Anterior cingulate cortex (tissue), 58 donors: ENCODE measurements around the gene MSI2.

Experiments
- DNase-seq, 58 donors: peaks; one replicate each; lab custom pipeline; 2025; lab: John Stamatoyannopoulos, UW

MSI2 gene

DNA sequence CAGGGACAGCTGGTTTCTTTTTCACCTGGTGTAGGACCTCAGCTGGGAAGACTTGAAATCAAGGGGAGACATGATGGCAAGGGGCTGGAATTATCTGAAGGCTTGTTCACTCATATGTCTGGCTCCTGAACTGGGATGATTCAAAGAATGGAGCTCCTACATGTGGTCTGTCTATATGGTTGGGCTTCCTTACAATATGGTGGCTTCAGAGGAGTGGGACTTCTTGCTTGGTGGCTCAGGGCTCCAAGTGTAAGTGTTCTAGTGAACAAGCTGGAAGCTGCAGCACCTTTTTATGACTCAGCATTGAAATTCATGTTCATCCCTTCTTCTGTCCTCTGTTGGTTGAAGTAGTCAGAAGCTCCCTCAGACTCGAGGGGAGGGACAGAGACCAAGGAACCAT lies 127.9 kb downstream of the MSI2 start:
- DNase-seq, result no peak

DNA sequence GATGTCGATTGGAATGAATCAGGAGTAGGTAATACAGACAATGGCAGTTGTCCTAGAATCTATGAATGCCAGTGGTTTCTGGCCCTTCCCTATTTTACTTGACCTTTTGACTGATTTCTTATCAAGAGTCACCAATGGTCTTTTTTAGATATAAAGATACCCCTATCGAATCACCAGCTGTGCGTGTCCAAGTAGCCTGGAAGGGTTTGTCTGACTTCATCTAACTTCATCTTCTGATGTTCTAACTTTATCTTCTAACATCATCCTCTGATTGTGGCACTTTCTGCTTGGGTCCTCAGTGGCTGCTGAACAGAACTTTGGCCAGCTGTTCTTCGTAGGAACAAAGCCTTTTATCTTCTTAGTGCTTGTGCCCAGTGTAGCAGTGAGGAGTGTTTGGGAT lies 129.7 kb downstream of the MSI2 start:
- DNase-seq, result no peak

- DNase-seq, result no peak
These were observed 131.3 kb downstream of the MSI2 start for GRCh38 chr17:57387575-57387974.

- no peak for DNase-seq
These were observed 131.9 kb downstream of the MSI2 start for GRCh38 chr17:57388131-57388725.

- DNase-seq, result no peak
These were observed 133.2 kb downstream of the MSI2 start for GRCh38 chr17:57389473-57389872.

DNA sequence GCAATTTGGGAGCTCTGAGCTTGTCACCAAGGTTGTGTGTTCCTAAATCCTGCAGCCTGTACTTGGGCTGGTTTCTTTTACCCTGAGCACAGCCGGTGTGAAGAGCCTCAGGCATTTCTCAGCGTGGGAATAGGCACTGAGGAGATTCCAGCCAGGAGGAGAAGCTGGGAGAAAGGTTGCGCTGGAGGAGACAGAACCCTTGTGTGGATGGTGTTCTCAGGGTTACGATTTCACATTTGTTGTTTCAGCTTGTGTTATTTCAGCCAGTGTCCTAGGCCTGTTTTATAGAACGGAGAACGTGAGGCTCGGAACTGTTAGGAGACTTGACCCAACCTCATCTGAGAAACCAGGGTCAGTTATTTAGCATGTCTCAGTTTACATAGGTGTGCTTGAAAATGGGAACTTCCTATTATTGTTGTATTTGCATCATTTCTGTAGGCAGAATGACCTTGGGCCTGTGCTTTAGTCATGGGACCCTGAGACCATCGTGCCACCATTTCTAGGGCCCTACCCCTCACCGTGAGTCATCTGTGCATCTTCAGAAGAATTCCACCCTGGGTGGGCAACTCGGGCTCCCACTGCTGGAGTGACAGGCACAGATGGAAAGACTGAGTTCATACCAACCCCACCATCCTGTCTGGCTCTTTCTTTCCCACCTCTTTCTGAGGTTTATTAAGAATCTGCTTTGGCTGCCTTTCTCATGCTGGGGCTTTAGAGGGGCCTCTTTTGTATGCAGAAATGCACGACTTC lies 134.9 kb downstream of the MSI2 start:
- no peak for DNase-seq

DNA sequence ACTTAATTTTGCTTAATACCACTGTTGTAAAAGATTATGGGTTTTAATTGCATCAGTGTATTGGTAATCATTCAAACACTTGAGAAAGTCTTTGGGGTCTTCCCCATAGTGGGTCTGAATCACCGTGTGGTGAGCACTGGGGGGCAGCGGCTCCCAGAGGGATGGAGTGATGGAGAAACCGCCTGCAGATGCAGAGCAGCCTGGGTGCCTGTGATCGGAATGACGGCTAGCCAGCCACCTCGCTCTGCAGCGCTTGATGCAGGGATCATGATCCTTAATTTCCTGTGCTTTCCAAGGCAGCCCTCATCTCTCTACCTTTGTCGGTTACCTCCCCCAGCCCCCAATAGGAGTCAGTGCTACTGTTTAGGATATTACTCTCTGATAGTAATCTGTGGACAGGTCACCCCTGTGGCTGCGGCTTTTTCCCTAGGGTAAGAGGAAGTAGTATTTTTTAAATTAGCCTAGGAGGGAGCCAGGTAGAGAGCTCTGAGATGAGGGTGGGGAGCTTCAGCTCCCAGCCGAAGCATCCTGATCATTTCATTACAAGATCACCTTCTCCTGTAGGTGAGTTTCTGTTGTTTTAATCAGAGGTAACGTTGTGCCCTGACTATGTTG lies 135.6 kb downstream of the MSI2 start:
- no peak for DNase-seq

DNA sequence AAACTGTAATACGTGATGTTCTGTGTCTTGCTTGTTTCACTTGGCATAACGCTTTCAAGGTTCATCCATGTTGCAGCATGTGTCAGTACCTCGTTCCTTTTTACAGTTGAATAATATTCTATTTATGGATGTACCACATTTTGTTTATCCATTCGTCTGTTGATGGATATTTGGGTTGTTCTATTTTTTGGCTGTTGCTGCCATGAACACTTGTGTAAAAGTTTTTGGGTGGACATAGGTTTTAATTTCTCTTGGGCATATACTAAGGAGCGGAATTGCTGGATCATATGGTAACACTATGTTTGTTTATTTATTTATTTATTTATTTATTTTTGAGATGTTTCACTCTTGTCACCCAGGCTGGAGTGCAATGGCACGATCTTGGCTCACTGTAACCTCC lies 137.0 kb downstream of the MSI2 start:
- no peak for DNase-seq

GRCh38 chr17:57394375-57394774 lies 138.1 kb downstream of the MSI2 start:
- DNase-seq, result no peak

DNA sequence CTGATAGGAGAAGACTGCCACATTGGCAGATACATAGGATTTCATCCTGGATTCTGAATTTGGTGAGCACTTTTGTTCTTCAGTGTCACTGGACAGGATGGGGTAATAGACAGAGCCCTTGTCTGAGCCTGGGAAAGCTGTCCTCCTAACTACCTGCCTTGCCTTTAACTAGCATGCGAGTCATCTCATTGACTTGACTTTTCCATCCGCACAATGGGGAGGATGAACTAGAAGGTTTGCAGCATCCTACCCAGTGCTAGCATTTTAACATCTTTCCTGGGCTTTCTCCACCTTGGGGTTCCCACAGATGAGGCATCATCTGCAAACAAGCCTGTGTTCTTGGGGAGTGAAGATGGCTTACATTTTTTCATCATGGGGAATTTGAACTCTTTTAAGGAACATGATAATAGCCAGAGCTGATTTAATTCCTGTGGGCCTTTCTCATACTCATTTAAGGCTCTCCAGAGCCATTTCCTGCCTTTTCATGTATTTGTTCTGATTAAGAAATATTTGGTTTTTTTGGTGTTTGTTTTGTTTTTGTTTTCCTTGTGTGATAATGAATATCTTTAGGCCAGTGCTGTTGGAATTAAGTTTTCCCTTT lies 139.5 kb downstream of the MSI2 start:
- no peak for DNase-seq

DNA sequence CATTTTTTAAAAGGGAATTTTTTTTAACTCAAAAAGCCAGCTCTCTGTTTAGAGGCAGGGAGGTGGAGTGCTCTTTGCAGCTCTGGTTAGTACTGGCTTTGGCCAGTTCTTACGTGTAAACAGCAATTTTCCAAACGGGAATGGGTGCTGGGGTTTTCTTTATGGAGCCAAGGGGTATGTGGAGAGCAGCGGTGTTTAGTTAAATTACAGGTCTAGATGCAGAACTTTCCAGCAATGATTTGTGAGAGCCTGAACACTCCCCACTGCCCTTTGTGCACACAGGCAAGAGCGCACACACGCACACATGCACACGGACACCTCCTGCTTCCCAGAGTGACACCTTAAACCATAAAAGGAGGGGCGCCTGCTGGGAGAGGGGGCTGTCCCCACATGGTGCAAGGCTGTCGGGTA lies 140.2 kb downstream of the MSI2 start:
- no peak for DNase-seq

DNA sequence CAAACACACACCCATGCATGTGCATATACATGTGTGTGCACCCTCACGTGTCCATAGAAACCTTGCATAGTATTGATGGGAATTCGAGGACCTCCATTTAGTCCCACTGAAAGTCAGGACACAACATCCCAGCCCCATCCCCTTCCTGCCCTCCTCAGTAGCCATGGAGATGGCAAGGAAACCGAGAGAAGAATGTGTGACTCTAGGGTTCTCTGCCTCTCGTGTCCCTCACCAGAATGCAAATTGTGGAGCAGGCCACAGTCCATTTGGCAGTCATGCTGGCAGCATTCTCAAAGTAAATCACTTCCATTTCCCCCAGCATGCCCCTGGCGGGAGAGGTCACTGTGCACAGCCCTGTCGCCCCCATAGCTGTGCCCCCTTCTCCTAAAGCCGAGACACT lies 141.1 kb downstream of the MSI2 start:
- peak in 29 of 58 donors; percentile 13 to 71 (median 34) for DNase-seq

- DNase-seq, result no peak
These were observed 143.4 kb downstream of the MSI2 start for GRCh38 chr17:57399690-57400089.

- DNase-seq, result no peak
These were observed 144.3 kb downstream of the MSI2 start for GRCh38 chr17:57400648-57401047.

DNA sequence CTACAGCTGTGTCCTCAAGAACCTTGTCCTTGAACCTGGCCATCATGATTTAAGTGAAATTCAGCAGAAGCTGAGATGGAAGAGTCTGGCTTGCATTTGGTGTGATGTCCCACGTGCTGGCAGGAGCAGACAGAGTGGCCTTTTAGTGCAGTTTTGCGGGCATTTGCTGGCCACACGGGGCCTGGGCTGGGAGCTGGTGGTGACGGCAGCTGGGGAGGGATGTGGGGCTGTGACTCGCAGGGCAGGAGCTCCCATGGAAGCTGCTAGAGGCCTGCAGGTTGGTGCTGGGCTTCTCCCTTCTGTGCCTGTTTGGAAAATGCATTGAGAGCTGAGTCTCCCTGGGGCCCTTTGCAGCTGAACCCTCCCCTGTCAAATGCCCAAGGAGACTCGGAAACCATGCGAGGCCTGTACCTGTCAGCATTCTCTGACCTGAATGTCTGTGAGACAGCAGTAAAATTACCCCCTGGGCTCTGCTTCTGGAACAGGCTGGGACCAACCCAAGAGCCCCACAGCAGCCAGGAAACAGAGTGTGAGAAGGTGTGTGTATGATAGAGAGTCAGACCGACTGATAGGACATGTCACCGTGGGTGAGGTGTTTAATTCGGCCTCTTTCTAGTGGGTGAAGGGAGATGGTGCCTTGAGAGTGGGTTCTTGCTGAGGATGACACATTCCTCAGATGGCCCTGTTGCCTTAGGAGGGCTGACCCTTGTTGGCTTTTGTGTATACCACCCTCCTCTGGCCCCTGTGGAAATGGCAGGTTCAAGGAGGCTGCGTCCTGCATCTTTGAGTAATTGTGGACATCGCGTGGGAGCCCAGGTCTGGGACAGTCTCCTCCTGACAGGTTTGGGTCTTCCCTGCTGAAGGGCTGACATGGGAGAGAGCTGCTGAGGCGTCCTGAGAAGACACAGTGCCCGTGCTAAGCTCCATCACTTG lies 145.5 kb downstream of the MSI2 start:
- no peak for DNase-seq

- no peak for DNase-seq
These were observed 146.4 kb downstream of the MSI2 start for GRCh38 chr17:57402681-57403180.

DNA sequence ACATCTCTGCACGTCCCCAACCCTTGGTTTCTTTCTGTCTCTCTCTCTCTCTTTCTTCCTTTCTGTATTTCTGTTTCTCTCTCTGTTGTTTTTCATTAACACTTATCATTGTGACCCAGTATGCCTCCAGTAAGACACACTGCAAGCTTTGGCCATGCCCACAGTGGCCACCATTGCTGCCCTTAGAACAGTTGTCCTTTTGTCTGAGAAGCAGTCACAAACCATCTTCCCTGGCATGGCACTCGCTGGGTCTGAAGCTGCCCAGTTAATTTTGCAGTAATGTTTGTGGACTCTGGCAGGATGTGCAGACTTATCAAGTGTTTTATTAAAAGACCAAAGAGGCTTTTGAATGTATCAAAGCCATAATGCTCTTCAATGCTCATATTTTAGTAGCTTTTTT lies 146.9 kb downstream of the MSI2 start:
- peak in 39 of 58 donors; percentile 7 to 70 (median 36) for DNase-seq

- DNase-seq, result no peak
These were observed 147.8 kb downstream of the MSI2 start for GRCh38 chr17:57404073-57404472.

GRCh38 chr17:57404795-57405490 lies 148.6 kb downstream of the MSI2 start:
- DNase-seq, result no peak
